ENCODE results near the gene LNX1.

Gene LNX1

GRCh38 chr4:53571936-53572599, 19.2 kb downstream of the LNX1 start:
- DNase-seq, result no peak

- no peak for DNase-seq
Observed at GRCh38 chr4:53563824-53564223, 27.5 kb downstream of the LNX1 start.

- DNase-seq, result no peak
Observed at GRCh38 chr4:53562409-53562808, 28.9 kb downstream of the LNX1 start.

GRCh38 chr4:53559021-53559620, 32.2 kb downstream of the LNX1 start:
- DNase-seq, result no peak

GRCh38 chr4:53558065-53558801, 33.1 kb downstream of the LNX1 start:
- DNase-seq, result peak; percentile 53 to 75

GRCh38 chr4:53557669-53558064, 33.6 kb downstream of the LNX1 start:
- DNase-seq, result no peak

- no peak for DNase-seq
Observed at GRCh38 chr4:53556651-53557050, 34.6 kb downstream of the LNX1 start.

GRCh38 chr4:53553486-53554210, 37.6 kb downstream of the LNX1 start:
- DNase-seq, result no peak

- DNase-seq, result no peak
Observed at GRCh38 chr4:53552711-53553110, 38.6 kb downstream of the LNX1 start.

- DNase-seq, result no peak
Observed at GRCh38 chr4:53551958-53552357, 39.3 kb downstream of the LNX1 start.

- DNase-seq, result no peak
Observed at GRCh38 chr4:53551281-53551864, 39.9 kb downstream of the LNX1 start.

- no peak for DNase-seq
Observed at GRCh38 chr4:53548662-53549061, 42.6 kb downstream of the LNX1 start.

- no peak for DNase-seq
Observed at GRCh38 chr4:53547983-53548382, 43.3 kb downstream of the LNX1 start.

GRCh38 chr4:53545942-53546581, 45.2 kb downstream of the LNX1 start:
- DNase-seq, result no peak

GRCh38 chr4:53545273-53545672, 46.0 kb downstream of the LNX1 start:
- DNase-seq, result no peak

GRCh38 chr4:53543561-53543960, 47.7 kb downstream of the LNX1 start:
- DNase-seq, result no peak

GRCh38 chr4:53541577-53542206, 49.6 kb downstream of the LNX1 start:
- DNase-seq, result peak in 1 of 2 experiments; percentile 11

GRCh38 chr4:53538756-53539155, 52.5 kb downstream of the LNX1 start:
- DNase-seq, result no peak

GRCh38 chr4:53537606-53538005, 53.7 kb downstream of the LNX1 start:
- DNase-seq, result no peak

GRCh38 chr4:53536328-53536727, 55.0 kb downstream of the LNX1 start:
- no peak for DNase-seq

- DNase-seq, result no peak
Observed at GRCh38 chr4:53535567-53535966, 55.7 kb downstream of the LNX1 start.

- DNase-seq, result no peak
Observed at GRCh38 chr4:53534684-53535083, 56.6 kb downstream of the LNX1 start.
